ENCODE results near the gene GAB4.

GRCh38 chr22:16989915-16990314, 18.1 kb downstream of the GAB4 start:
- TF ChIP-seq CTCF (conservative IDR thresholded peaks at IDR 0.05 in 1 of 2, IDR thresholded peaks at IDR 0.05 in 1 of 2; ENCODE audit: low read depth in 1 of 2, low read length in 2 of 2) (no peak), EZH2 (IDR thresholded peaks at IDR 0.05; ENCODE audit: low read length, missing control alignments) (no peak)

Measured in fibroblast of lung (primary cell).